GM10248 (cell line): ENCODE data around the gene NES.

Experiments used
- CTCF ChIA-PET: fragments of 300-600 bp; sonication (Branson Sonifier 250); formaldehyde crosslinking; extraction: SDS; loops from one replicate; lab custom pipeline; 2021; ENCODE audit warnings: antibody characterized with exemption; lab: Yijun Ruan, JAX
- POLR2A ChIA-PET: fragments of 350-650 bp; sonication (Branson Sonifier 250); formaldehyde crosslinking; extraction: SDS; loops from one replicate; lab custom pipeline; 2020; ENCODE audit warnings: antibody characterized with exemption; lab: Yijun Ruan, JAX
- DNase-seq: peaks from one replicate; pipeline ENCODE4 v3.0.0; 2012; ENCODE audit errors: extremely low spot score
- TF ChIP-seq, protein P1 (sequence below): IDR thresholded peaks from 2 replicates; pipeline ENCODE4 v1.5.1; 2012; ENCODE audit warnings: mild to moderate bottlenecking, low read depth; ENCODE audit errors: extremely low read depth, missing control alignments, control extremely low read depth

Gene NES

DNA sequence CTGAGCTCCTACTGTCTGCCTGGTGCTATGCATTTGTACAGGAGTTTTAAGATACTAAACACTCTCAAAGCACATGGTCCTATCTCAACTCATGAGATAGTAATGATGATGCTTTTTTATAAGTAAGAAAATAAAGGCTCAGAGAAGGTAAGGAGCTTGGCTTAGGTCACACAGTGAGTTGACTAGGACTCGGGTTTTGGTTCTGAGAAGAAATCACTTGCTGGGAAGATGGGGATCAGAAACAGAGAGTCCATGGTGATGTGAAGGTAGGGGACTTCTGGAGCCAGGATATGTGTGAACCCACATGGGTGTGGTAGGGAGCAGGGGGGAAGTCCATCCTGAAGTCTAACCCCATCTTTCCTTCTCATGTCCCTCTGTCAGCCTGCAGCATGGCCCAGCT lies 31.5 kb downstream of the NES start:
- CTCF ChIA-PET = interaction anchor here (1.3 to 2.6 kb wide), 5 partner anchors 11 to 37 kb away, joined by 3 to 16 read pairs (median 5); no protein-coding TSS in a partner anchor
- TF ChIP-seq, protein P1, sequence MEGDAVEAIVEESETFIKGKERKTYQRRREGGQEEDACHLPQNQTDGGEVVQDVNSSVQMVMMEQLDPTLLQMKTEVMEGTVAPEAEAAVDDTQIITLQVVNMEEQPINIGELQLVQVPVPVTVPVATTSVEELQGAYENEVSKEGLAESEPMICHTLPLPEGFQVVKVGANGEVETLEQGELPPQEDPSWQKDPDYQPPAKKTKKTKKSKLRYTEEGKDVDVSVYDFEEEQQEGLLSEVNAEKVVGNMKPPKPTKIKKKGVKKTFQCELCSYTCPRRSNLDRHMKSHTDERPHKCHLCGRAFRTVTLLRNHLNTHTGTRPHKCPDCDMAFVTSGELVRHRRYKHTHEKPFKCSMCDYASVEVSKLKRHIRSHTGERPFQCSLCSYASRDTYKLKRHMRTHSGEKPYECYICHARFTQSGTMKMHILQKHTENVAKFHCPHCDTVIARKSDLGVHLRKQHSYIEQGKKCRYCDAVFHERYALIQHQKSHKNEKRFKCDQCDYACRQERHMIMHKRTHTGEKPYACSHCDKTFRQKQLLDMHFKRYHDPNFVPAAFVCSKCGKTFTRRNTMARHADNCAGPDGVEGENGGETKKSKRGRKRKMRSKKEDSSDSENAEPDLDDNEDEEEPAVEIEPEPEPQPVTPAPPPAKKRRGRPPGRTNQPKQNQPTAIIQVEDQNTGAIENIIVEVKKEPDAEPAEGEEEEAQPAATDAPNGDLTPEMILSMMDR = no peak
- POLR2A ChIA-PET = no interaction called here

DNA sequence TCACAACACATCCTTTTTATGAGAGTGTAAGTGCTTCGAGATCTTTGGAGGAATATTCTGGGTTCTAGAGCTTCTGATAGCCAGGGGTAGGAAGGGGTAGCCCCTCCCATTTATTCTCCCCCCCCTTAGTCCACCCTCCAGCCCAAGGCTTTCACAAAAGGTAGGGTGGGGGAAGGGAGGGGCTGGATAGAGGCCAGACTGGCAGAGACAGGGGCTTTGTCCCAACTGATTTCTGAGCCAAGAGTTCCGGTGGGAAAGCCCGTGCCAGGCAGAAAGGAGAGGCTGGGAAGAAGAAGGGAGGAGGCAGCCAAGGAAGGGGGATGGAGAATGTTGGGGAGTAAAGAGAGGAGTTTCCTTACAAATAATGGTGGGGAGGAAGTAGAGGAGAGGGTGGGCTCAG lies 32.2 kb downstream of the NES start:
- POLR2A ChIA-PET = no interaction called here
- no peak for DNase-seq
- TF ChIP-seq, protein P1 = no peak
- CTCF ChIA-PET = interaction anchor here (1.6 to 3.6 kb wide), 9 partner anchors 14 to 262 kb away, joined by 4 to 22 read pairs (median 8); no protein-coding TSS in a partner anchor

More for the DNA sequence above, 31.5 kb downstream of the NES start:
- DNase-seq = no peak

DNA sequence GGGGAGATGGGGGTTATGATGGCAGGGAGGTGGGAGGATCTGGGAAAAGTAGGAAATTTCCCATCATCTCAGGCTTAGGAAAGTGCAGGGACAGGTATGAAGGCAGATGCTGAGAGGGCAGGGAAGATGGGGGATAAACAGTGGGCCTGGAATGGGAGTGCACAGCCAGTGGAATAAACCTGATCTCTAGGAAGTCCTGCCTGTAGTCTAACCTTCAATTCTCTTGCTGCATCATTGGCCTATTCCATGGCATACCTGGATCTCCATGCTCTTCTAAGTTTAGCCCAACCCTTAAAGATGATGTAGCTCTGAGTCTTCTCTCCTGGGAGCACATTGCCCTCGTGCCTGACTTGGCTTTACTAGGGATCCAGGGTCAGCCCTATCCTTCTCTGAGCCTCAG lies 32.6 kb downstream of the NES start:
- DNase-seq = no peak
- CTCF ChIA-PET = interaction anchor here (1.6 to 5.0 kb wide), 12 partner anchors 13 to 262 kb away, joined by 4 to 38 read pairs (median 8); no protein-coding TSS in a partner anchor
- POLR2A ChIA-PET = no interaction called here
- TF ChIP-seq, protein P1 = no peak

DNA sequence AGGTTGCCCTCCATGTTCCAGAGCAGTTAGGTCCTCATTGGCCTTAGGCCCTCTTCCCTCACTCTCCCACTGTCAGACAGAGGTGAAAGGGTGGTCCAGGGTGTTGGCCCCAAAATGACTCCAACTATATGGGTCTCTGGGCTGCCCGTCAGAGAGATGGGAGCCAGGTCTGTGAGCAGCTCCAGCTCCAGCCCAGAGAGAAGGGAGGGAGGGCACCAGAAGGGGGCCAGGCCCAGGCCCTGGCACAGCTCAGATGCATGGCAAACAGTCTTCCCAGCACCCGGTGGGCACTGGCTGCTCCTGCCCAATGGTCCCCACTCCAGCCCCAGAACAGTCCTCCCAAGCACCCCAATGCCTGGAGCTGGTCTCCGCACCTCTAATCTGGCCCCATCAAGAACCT lies 33.1 kb downstream of the NES start:
- DNase-seq = no peak
- ChIA-PET CTCF (interaction anchor here (0.7 to 5.0 kb wide), 16 partner anchors 12 to 261 kb away, joined by 3 to 38 read pairs (median 6); no protein-coding TSS in a partner anchor), POLR2A (interaction anchor here (0.6 to 0.8 kb wide), 2 partner anchors 15 to 157 kb away, joined by 3 to 5 read pairs; no protein-coding TSS in a partner anchor)
- TF ChIP-seq, protein P1 = no peak

DNA sequence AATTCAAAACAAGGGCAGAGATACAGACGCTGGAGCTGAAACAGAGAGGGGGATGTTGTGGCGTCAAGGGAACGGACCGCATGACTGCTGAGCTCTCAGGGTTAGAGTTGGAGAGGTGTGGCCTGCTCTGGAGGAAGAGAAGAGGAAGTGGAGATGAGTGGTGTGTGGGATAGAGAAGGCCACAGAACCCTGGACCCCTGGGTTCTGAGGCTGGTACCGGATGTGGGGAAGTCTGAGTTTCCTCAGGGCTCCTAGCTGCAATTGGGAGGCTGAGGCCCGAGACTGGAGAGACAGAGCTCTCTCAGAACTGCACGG lies 33.5 kb downstream of the NES start:
- POLR2A ChIA-PET = interaction anchor here (0.6 to 1.0 kb wide), 3 partner anchors 15 to 156 kb away, joined by 3 to 8 read pairs (median 5); no protein-coding TSS in a partner anchor
- no peak for DNase-seq
- CTCF ChIA-PET = interaction anchor here (0.7 to 5.0 kb wide), 16 partner anchors 13 to 261 kb away, joined by 3 to 38 read pairs (median 6); no protein-coding TSS in a partner anchor
- TF ChIP-seq, protein P1 = no peak

DNA sequence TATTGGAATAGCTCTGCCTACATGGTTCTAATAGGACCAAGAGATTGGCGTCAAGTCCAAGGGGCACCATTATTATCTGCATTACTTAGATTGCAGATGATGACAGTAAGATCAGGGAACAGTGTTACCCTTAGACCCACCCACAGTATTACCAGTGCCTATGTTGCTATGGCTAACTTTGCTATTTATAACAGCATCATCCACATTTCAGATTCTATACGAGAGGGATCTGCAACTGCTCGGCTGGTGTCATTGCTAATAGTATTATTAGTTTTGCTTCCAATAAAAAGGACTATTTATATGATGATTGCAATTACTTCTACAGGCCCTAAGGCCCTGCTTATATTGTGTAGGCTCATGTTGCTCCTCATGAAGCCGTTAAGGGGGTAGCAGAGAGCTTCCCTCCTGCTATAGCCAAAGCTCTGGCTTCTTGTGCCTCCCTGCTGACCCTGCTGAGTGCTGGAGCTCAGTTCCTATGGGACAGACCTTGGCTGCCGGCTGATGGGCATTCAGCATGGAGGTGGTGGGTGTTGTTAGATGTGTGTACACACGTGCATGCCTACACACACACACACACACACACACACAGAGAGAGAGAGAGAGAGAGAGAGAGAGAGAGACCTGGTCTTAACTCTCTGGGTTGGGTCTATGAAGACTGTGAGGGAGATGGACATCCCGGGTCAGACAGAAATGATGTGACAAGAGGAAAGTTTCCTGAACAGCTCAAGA lies 34.0 kb downstream of the NES start:
- CTCF ChIA-PET = interaction anchor here (0.7 to 5.0 kb wide), 16 partner anchors 8 to 257 kb away, joined by 3 to 38 read pairs (median 6); no protein-coding TSS in a partner anchor

More for the DNA sequence above, 34.0 kb downstream of the NES start:
- TF ChIP-seq, protein P1 = no peak
- POLR2A ChIA-PET = interaction anchor here (0.6 to 1.0 kb wide), 3 partner anchors 16 to 156 kb away, joined by 3 to 8 read pairs (median 5); no protein-coding TSS in a partner anchor
- no peak for DNase-seq
